K562 (cell line): ENCODE results near the gene SUFU. TPM values are rescaled to one million over a fixed set of nuclear protein-coding genes. Genes with fewer than 3 reads are reported as not detected.

ENCODE experiments used
- ATAC-seq: fragments of 200-7000 bp; cut with Tn5 transposase; 3 replicates; pipeline ENCODE4 v1.9.1; 2020; ENCODE audit warnings: moderate library complexity
- BruUV-seq: library from RNA; stranded (reverse); fragments of 400-500 nt; replicated peaks from 2 replicates; lab custom pipeline; 2021; lab: Mats Ljungman, UMichigan
- CTCF ChIA-PET: fragments of 300-600 bp; formaldehyde crosslinking; extraction: SDS; loops from one replicate; lab custom pipeline; 2021; ENCODE audit warnings: low intra/inter-chr PET ratio; lab: Yijun Ruan, JAX
- POLR2A ChIA-PET: fragments of 300-600, 350-650 bp; sonication (Branson Sonifier 250); formaldehyde crosslinking; extraction: SDS; loops from one replicate; lab custom pipeline; 2021; ENCODE audit warnings: antibody characterized with exemption, inconsistent platforms; lab: Yijun Ruan, JAX
- DNase-seq, 4 experiments: peaks; one replicate each; pipeline versions ENCODE4 v3.0.0 to v3.0.0-alpha.2; 2011 to 2018; ENCODE audit warnings: low spot score in 3 of 4, mixed read lengths in 3 of 4; ENCODE audit errors: extremely low read depth in 1 of 4
- FAIRE-seq: peaks from 2 replicates; lab custom pipeline; 2011; peaks lifted over from hg19 to GRCh38; lab: Jason Lieb, UNC
- H2AFZ ChIP-seq: 2 replicates; pipeline ENCODE4 v1.6.0; 2011; ENCODE audit warnings: low read depth, low read length, control low read depth, inconsistent platforms
- H3K27ac ChIP-seq: fragments of 200-600 bp; 3 replicates; pipeline ENCODE4 v1.8.0; 2011; ENCODE audit warnings: low read depth, mild to moderate bottlenecking, control low read depth, inconsistent platforms, low read length, moderate library complexity, mixed read lengths; ENCODE audit errors: extremely low read depth
- H3K27me3 ChIP-seq, 2 experiments: fragments of 300-600 bp in 1 of 2; 2 replicates in 1 of 2; 3 replicates in 1 of 2; pipeline versions ENCODE4 v1.6.0 to v1.8.0; 2011; ENCODE audit warnings: inconsistent platforms in 2 of 2, low read length in 2 of 2, mild to moderate bottlenecking in 1 of 2, mixed read lengths in 1 of 2, moderate library complexity in 1 of 2; ENCODE audit not compliant: control insufficient read depth in 2 of 2, insufficient read depth in 2 of 2
- H3K36me3 ChIP-seq: fragments of 300-600 bp; 3 replicates; pipeline ENCODE4 v1.8.0; 2011; ENCODE audit warnings: mild to moderate bottlenecking, low read length, inconsistent platforms; ENCODE audit not compliant: control insufficient read depth, insufficient read depth
- H3K4me1 ChIP-seq, 2 experiments: fragments of 200-600 bp in 1 of 2; replicated peaks in 1 of 2; 2 replicates in 1 of 2; 3 replicates in 1 of 2; pipeline versions ENCODE4 v1.5.1 to v1.8.0; 2011; ENCODE audit warnings: inconsistent platforms in 2 of 2, low read length in 2 of 2, mild to moderate bottlenecking in 1 of 2, mixed read lengths in 1 of 2, moderate library complexity in 1 of 2; ENCODE audit not compliant: control insufficient read depth in 2 of 2, insufficient read depth in 2 of 2
- H3K4me2 ChIP-seq: 2 replicates; pipeline ENCODE4 v1.6.1; 2011; ENCODE audit warnings: low read length, control low read depth, inconsistent platforms, mixed read lengths; ENCODE audit not compliant: insufficient read depth
- H3K4me3 ChIP-seq: fragments of 200-600 bp; sonication (generic), shearing (Covaris generic); 2 replicates; pipeline ENCODE4 v1.5.1; 2016; ENCODE audit warnings: control low read depth, inconsistent platforms
- H3K79me2 ChIP-seq: fragments of 200-600 bp; 3 replicates; pipeline ENCODE4 v1.8.0; 2011; ENCODE audit warnings: low read length, inconsistent platforms; ENCODE audit not compliant: control insufficient read depth, insufficient read depth
- H3K9ac ChIP-seq, 2 experiments: 2 replicates each; pipeline versions ENCODE4 v1.6.0 to v1.6.1; 2011; ENCODE audit warnings: low read depth in 2 of 2, low read length in 2 of 2, control low read depth in 1 of 2, inconsistent platforms in 1 of 2, mild to moderate bottlenecking in 1 of 2, mixed read lengths in 1 of 2; ENCODE audit not compliant: insufficient read depth in 1 of 2
- H3K9me1 ChIP-seq: one replicate; pipeline ENCODE4 v1.6.0; 2011; ENCODE audit warnings: inconsistent platforms, mild to moderate bottlenecking, low read length, moderate library complexity; ENCODE audit not compliant: control insufficient read depth, insufficient read depth
- H3K9me3 ChIP-seq: replicated peaks from 2 replicates; pipeline ENCODE4 v1.5.1; 2011; ENCODE audit warnings: low read depth, low read length, inconsistent platforms; ENCODE audit not compliant: control insufficient read depth, insufficient read depth
- H4K20me1 ChIP-seq: replicated peaks from 2 replicates; pipeline ENCODE4 v1.6.1; 2011; ENCODE audit warnings: low read length, inconsistent platforms, mixed read lengths; ENCODE audit not compliant: control insufficient read depth, insufficient read depth
- CBX3 ChIP-seq, 2 experiments: IDR thresholded peaks; 1 replicate in 1 of 2; 2 replicates in 1 of 2; pipeline ENCODE4 v1.6.1; 2012; ENCODE audit warnings: inconsistent platforms in 2 of 2, low read length in 2 of 2, borderline replicate concordance in 1 of 2, control low read depth in 1 of 2
- ESRRB ChIP-seq: fragments of 250-450 bp; sonication (Bioruptor Pico); IDR thresholded peaks from 2 replicates; pipeline ENCODE4 v1.5.0; 2020; ENCODE audit warnings: mild to moderate bottlenecking, moderate library complexity, borderline replicate concordance
- HNRNPK ChIP-seq: fragments of 200-400 bp; formaldehyde crosslinking; IDR thresholded peaks from one replicate; pipeline ENCODE4 v1.6.1; 2018; ENCODE audit warnings: mild to moderate bottlenecking, low read depth, low read length; ENCODE audit not compliant: poor library complexity, severe bottlenecking
- MYNN ChIP-seq, 2 experiments: sonication (generic); formaldehyde crosslinking in 1 of 2; IDR thresholded peaks; 2 replicates each; pipeline versions ENCODE4 v1.5.0 to v1.6.1; 2016 to 2020; ENCODE audit warnings: antibody characterized with exemption in 1 of 2, missing genetic modification reagents in 1 of 2
- PHB2 ChIP-seq: fragments of 450-650 bp; IDR thresholded peaks from 2 replicates; pipeline ENCODE4 v1.6.1; 2017; ENCODE audit warnings: low read depth
- PYGO2 ChIP-seq: fragments of 450-650 bp; IDR thresholded peaks from 2 replicates; pipeline ENCODE4 v1.6.1; 2016; ENCODE audit warnings: mild to moderate bottlenecking, missing genetic modification characterization, moderate library complexity, missing compliant biosample characterization
- ZNF507 ChIP-seq: conservative IDR thresholded peaks from 2 replicates; pipeline ENCODE4 v1.6.1; 2017; ENCODE audit warnings: missing genetic modification characterization, missing compliant biosample characterization
- ZZZ3 ChIP-seq: fragments of 450-650 bp; IDR thresholded peaks from 2 replicates; pipeline ENCODE4 v1.6.1; 2016; ENCODE audit warnings: antibody characterized with exemption, mild to moderate bottlenecking, moderate library complexity
- WGBS: fragments of 100-300 bp; shearing (Covaris generic); methylation state at CpG from one replicate; pipeline ENCODE4 v1.1.6; 2016; ENCODE audit warnings: low coverage, mixed read lengths; ENCODE audit not compliant: insufficient coverage; ENCODE audit errors: missing lambda C conversion rate; 5-methylcytosine and 5-hydroxymethylcytosine counted together
- in situ Hi-C: fragments of 300-500 bp; cut with MboI; formaldehyde crosslinking; loops from 4 replicates; pipeline ENCODE4 v1.15.0; 2018; ENCODE audit warnings: inconsistent platforms, mixed read lengths
- intact Hi-C: fragments of 100-400 bp; cut with micrococcal nuclease; formaldehyde crosslinking; loops from 2 replicates; pipeline ENCODE4 v1.14.2; 2022
- polyA plus RNA-seq, 8 experiments: library from polyadenylated mRNA; depleted of rRNA in 4 of 8; stranded (reverse) in 5 of 8; unstranded in 3 of 8; fragments of >200 nt; fragmentation: Nextera tagmentation in 2 of 8; fragmentation: Illumina TruSeq in 1 of 8; extraction: Ambion mirVana in 2 of 8; extraction: Trizol in 1 of 8; gene quantifications; 2 replicates each; pipeline versions ENCODE4 v1.2.1 to v1.2.3, GENCODE V29; 2011 to 2014; ENCODE audit warnings: inconsistent platforms in 1 of 8, missing spikeins in 1 of 8
- total RNA-seq, 7 experiments: library from RNA; depleted of rRNA in 6 of 7; stranded (reverse); fragments of >200 nt in 6 of 7; fragmentation: Illumina TruSeq in 2 of 7; extraction: Trizol in 2 of 7; gene quantifications; 2 replicates each; pipeline versions ENCODE4 v1.2.1 to v1.2.3, GENCODE V29; 2011 to 2021; ENCODE audit warnings: low replicate concordance in 1 of 7
- TF ChIP-seq, protein P1 (sequence below), 2 experiments: fragments of 450-650 bp in 1 of 2; sonication (generic) in 1 of 2; formaldehyde crosslinking in 1 of 2; IDR thresholded peaks in 1 of 2; conservative IDR thresholded peaks in 1 of 2; 2 replicates each; pipeline versions ENCODE4 v1.6.1 to v1.8.1; 2016 to 2023; ENCODE audit warnings: mild to moderate bottlenecking in 2 of 2, moderate library complexity in 2 of 2, inconsistent platforms in 1 of 2, missing genetic modification reagents in 1 of 2

The SUFU gene
- total and polyA plus RNA-seq, 9 of the 15 experiments (the other 6 are each of a cell fraction or from before 2014, with no cell fraction given) = 0.59 to 6.3 (median 0.82) TPM

DNA sequence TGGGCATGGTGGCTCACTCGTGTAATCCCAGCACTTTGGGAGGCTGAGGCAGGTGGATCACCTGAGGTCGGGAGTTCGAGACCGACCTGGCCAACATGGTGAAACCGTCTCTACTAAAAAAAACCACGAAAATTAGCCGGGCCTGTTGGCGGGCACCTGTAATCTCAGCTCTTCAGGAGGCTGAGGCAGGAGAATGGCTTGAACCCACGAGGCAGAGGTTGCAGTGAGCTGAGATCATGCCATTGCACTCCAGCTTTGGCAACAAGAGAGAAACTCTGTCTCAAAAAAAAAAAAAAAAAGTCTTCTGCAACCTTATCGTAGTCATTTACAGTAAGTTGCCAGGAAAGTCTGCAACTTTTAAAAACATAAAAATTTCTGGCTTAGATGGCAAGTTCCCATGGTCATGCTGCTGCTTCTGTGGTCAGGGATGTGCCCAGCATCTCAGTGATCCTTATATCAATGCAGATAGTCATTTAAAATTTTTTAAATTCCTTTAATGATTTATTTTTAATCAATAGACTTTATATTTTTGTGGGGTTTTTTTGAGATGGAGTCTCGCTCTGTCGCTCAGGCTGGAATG, 15.6 kb downstream of the SUFU start:
- peaks cover 0 to 10% of the 10 kb centered on the region in 2 experiments; a peak in 4 of 5 replicates for H3K4me1 ChIP-seq
- H3K9me3 ChIP-seq = no peaks in the 10 kb centered on the region
- H3K27me3 ChIP-seq = no peaks in the 10 kb centered on the region
- BruUV-seq = no TSS peak
- H3K9ac ChIP-seq = no peak overlapping the region
- no peak for DNase-seq
- H3K4me3 ChIP-seq = no peak overlapping the region
- H2AFZ ChIP-seq = no peak overlapping the region
- WGBS = 84% methylated on average over 10 of the region's 12 CpGs
- TF ChIP-seq PHB2 (no peak), ZZZ3 (no peak), HNRNPK (no peak), MYNN (IDR thresholded peaks at IDR 0.05) (no peak), MYNN (CRISPR knock-in tag; IDR thresholded peaks at IDR 0.05) (no peak), PYGO2 (tag) (no peak), ESRRB (no peak), CBX3 (IDR thresholded peaks at IDR 0.05; ENCODE audit: borderline replicate concordance in 1 of 2, low read length in 2 of 2) (no peak), ZNF507 (tag) (no peak)
- TF ChIP-seq, protein P1, sequence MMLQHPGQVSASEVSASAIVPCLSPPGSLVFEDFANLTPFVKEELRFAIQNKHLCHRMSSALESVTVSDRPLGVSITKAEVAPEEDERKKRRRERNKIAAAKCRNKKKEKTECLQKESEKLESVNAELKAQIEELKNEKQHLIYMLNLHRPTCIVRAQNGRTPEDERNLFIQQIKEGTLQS (IDR thresholded peaks at IDR 0.05) = no peak
- TF ChIP-seq, protein P1 (CRISPR knock-in tag; conservative IDR thresholded peaks at IDR 0.05) = no peak
- H4K20me1 ChIP-seq = no peaks in the 10 kb centered on the region
- in situ Hi-C loops = loop anchor here (25.0 kb wide), 1 partner anchor 682 kb away; the partner anchor contains the start of gene KCNIP2
- intact Hi-C loops = no loop called here
- CTCF ChIA-PET = no interaction called here
- no peaks in the 10 kb centered on the region for H3K9me1 ChIP-seq
- H3K4me2 ChIP-seq = no peak overlapping the region
- H3K79me2 ChIP-seq = no peaks in the 10 kb centered on the region
- POLR2A ChIA-PET = interaction anchor here (0.7 kb wide), 2 partner anchors 44 to 1418 kb away, joined by 3 read pairs; no protein-coding TSS in a partner anchor
- H3K27ac ChIP-seq = no peak overlapping the region
- FAIRE-seq = no peak
- no peak for ATAC-seq
- H3K36me3 ChIP-seq = peaks cover 6% of the 10 kb centered on the region; the same call in 1 of the 3 replicates
